ENCODE results near the gene SMIM41.

SMIM41 gene

DNA sequence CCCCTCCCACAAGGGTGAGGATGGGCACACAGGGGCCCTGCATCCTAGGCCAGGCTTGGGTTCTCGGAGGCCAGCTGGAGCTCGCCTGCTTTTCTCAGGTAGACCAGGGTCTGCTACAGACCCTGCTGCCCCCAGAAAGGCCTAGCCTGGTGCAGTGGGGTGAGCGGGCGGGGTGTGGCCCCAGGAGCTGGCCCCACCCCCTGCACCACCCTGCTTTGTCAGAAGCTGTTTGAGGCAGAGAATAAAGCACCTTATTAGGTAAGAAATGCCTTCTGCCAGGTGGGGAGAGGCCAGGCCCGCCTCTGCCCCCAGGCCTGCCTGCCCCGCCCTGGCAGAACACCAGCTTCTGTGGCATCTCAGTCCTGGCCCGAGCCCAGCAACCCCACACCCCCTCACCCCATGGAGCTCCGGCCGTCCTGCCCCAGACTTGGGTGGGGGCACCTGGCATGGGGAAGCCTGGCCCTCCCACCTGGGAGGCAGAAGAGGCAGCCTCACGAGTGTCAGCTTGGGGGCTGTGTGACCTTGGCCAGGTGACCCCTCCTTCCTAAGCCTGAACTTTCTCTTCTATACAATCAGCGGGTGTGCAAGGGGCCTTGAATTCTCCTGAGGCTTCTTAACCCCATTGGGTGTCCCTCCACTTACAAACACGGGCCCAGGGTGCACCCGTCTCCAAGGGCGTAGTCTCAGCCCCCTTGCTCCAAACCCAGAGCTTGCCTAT lies 69.1 kb downstream of the SMIM41 start:
- no peak for DNase-seq

DNA sequence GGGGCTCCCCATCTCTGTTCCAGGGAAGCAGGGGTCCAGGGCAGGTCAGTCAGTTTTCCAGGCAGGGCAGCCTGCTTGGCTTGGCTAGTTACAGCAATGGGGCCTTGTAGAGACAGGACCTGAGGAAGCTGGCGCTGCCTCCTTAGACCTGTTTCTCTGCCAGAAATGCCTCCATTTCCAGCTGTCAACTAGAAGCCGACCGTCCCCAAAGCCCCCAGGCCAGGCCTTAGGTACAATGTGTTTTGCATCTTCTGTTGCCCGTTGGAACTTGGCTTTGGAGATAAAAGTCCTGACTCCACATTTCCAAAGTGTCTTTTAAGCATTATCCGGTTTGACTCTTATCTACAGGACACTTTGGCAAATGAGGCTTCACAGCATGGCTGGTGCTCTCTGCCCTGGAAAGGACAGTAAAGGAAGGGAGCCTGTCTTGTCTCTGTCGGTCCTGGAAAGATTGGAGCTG lies 69.7 kb downstream of the SMIM41 start:
- DNase-seq: no peak

DNA sequence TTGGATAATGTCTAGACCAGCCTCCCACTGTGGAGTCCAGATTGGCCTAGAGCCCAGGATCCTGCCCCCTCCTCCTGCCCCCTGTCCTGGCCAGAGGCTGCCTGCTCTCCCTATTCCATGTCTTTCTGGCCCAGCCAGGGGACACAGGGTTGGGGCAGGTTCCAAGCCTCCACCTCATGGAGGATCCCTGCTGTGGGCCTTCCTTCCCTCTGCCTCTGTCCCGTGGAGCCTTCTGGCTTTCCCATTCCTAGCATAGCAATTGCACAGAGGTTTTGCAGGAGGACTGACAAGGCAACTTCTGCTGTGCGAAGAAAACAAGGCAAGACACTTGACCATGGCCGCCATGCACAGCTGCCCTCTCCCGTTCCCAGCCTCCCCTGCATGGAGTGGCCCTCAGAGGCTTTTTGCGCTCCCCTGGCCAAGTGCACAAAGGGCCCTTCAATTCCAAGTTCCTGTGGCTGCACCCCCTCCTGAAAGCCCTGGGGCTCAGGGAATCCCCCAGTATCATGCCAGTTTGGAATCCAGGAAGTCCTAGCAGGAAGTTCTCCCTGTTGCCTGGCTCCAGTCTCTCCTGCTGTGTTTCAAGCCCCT lies 70.2 kb downstream of the SMIM41 start:
- no peak for DNase-seq

DNA sequence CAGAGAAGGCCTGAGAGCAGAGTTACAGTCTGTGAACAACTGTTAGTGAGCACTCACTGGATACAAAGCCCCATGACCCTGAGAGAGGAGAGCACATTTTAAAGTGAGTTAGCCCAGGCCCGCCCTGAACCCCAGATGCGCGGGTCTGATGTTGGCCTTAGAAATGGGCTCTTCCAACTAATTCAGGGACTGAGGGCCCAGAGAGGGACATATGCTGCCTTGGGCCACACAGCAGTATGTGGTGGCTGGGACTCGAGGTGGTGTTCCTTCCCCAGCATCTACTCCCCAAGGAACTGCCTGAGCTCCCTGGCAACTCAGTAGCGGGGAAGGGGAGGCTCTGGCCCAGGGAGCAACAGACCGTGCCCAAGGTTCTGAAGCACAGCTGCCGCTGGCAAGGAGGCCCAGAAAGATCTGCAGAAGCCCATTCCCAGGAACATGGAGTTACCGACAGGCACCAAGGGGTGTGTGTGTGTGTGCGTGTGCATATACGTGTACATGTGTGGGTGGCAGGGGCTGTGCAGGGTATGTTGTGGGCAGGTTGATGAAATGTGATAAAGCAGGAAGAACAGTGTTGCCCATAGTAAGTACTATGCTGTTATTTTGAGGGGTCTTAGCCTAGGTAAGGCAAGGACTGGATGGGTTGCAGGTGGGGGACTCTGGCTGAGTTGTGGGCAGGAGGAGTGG lies 71.8 kb downstream of the SMIM41 start:
- no peak for DNase-seq

DNA sequence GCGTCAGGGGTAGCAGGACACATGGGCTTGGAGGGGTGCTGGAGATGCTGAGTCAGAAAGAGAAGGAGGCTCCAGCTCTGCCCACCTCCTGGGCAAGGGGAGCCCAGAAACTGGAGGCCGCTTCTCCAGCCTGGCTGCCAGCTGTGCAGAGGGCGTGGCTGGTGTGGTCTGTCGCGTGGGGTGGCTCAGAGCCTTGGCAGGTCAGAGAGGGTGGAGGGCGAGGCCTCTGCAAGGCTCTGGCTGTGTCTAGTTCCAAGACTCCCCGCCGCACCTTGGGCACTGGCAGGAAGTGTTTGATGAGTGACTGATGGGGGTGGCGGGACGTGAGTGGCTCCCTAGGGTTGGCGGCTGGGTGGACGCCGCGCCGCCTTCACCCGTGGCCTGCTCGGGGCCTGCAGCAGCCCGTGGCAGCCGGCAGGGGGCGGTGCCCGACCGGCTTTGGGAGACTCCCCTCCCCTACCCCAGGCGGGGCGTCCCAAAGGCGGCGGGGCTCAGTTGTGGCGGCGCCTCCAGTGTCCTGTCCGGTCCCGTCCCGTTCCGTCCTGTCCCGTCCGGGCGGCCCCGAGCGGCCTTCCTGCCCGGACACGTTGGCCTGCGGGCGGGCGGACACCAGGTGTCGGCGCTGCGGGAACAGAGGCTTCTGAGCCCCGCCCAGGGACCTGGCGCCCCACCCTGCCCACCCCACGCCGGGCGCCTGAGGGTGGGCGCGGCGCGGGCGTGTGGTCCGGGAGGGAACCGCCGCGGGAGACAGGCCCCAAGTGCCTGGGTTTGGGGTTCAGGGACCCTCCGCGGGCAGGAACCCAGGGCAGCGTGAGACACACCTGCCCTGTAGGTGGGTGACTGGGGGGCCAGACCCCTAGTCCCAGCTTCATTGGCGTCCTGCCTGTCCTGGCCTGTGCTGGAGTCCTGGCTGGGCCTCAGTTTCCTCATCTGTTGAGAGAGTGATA lies 72.6 kb downstream of the SMIM41 start:
- peak; percentile 79 for DNase-seq

DNA sequence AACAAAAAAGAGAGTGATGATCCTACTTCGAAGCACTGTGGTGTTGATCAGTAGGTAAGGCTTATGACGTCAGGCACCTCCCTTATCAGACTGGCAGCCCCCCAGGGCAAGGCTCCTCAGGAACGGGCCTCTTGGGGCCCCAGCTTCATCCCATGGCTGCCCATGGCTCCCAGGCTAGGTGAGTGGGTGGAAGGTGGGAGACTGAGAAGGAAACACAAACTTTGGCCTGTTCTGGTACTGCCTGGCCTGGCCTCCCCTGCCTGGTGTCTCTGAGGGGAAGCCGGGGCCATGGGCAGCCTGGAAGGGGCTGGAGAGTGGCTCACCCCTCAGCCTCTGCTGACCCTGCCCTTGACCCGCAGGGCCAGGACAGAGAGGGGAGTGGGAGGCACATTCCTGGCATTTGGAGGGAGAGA lies 73.4 kb downstream of the SMIM41 start:
- no peak for DNase-seq

DNA sequence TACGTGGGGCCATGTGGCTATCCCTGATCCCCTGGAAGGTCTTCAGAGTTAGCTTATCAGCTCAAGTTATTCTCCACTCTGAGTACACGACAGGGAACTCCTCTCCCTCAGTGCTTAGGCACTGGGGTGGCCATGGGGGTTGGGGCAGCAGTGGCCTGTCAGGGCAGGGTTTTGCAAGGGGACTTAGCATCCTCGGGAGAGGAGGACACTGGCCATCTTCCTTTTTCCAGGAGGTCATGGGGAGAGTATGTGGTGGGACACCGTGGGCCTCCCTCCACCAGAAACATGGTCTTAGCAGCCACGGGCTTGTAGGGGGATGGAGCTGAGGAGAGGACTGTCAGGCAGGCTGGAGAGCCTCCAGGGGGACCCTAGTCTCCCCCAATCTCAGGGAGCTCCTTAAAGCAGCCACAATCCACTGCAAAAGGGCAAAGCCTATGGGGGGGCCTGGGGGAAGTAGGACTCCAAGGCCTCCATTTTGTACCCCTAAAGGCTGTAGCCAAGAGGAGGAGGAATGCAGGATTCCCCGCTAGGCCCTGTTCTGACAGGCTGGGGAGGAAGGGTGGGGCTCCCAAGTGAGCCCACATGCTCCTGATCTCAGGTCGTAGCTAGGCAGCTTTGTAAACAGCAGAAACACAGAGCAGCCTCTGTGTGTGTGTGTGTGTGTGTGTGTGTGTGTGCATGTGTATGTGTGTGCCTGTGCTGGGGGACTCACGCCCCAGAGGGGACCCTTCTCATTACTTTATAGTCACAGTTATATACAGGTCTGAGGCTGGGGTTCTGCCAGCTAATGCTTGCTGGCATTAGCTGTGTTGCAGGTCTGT lies 75.8 kb downstream of the SMIM41 start:
- no peak for DNase-seq

DNA sequence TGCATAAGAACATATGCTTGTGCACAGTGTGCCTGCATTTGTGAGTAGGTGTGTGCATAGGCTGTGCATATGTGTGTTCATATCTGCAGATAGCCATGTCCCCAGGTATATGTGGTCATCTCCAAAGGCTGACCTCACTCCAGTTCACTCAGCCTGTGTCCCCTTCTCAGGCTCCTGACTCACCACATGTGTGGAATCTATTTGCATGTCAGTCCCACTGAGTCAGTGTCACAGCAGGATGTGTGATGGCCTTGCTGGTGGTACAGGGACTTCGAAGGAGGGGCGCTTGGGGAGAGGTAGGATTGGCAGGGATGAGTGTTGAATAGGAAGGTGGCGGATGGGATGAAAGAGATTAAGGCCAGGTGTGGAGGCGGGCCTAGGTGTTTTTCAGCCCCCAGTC lies 76.8 kb downstream of the SMIM41 start:
- no peak for DNase-seq

DNA sequence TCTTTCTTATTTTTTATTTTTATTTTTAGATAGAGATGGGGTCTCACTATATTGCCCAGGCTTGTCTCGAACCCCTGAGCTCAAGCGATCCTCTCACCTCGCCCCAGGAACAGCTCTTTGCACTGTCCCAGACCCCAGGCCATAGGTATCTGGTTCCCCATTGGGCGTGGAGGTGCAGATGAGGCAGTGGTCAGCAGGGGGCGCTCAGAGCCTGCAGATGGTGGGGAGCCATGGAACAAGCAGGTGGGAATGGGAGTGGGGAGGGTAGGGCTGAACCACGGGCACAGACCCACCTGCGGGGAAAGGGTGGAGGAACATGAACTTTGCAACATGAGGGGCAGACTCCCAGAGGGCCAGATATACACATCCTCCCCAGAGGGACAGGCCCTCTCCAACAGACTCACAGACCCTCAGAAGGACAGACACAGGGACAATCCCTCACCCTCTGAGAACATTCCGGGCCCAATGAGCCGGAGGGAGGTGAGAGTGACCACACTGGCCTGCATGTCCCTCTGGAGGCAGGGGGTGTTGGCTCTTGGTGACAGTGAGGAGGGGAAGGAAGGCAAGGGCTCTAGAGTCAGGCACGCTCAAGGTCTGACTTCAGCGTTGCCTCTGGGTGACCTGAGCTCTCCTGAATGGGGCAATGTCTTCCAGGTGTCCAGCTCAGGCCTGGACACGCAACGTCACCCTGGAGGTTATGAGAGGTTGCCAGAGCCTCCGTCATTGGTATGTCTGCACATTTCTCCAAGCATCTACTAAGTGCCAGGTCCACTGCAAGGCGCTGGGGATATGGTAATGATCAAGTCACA lies 77.5 kb downstream of the SMIM41 start:
- DNase-seq: peak; percentile 72

DNA sequence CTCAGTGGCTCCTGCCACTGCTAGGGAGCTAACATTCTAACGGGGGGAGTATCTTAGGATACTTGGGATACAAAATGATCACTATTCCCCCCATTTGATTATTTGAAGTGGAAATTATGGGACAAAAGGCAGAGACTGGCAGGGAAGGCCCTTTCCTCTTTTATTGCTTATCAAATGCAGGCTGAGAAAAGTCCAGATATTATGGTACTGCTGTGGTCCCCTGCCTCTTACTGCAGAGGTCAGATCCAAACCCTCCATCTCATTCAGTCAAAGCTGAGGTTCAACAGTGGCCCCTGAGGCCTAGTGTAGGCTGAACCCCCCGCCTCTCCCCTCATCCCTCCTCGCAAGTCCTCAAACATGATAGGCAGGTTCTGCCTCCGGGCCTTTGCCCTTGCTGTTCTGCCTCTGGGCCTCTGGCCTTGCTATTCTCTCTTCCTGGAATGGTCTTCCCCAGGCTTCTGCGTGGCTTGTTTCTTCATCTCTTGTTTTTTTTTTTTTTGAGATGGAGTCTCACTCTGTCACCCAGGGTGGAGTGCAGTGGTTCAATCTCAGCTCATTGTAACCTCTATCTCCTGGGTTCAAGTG lies 78.2 kb downstream of the SMIM41 start:
- DNase-seq: no peak

Data from activated naive CD4-positive, alpha-beta T cell treated with anti-CD3 and anti-CD28 coated beads, Interleukin-2, amount 50 U/mL, for 16 hours (primary cell).